Glomerular visceral epithelial cell (primary cell): ENCODE measurements around the gene FAM76B.

Source experiments
- DNase-seq: peaks from one replicate; pipeline ENCODE4 v3.0.0-alpha.2; 2016; ENCODE audit errors: extremely low spot score

Gene FAM76B

DNA sequence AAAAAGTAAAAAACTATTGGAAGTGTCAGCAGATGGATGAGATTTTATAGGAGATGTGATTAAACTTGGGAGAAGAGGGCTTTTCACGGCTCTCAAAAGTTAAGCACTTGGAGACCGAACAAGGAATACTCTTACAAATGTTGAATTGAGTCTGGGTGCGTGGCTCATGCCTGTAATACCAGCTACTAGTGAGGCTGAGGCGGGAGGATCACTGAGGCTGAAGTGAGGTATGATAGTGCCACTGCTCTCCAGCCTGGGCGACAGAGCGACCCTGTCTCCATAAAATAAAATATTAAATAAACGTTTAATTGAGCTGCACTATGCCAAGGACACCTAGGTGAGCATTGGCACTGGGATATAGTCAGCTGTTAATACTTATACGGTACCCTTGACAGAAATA lies 2.6 kb upstream of the FAM76B start:
- DNase-seq: no peak

DNA sequence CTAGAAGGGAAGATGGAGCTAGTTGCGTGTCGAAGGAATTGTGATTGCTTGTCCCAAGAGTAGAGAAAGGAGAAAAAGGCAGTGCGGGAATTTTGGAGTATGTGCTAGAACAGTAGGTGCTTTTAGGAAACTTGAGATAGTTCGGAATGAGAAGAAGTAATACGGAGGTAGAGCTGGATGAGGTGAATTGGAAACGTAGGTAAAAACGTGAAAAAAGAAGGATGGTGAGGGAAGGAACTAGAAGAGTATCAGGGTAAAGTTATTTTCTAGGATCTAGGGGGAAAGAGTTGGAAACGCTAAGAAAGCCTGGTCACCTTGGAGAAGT lies 2.1 kb upstream of the FAM76B start:
- DNase-seq: peak; percentile 2

DNA sequence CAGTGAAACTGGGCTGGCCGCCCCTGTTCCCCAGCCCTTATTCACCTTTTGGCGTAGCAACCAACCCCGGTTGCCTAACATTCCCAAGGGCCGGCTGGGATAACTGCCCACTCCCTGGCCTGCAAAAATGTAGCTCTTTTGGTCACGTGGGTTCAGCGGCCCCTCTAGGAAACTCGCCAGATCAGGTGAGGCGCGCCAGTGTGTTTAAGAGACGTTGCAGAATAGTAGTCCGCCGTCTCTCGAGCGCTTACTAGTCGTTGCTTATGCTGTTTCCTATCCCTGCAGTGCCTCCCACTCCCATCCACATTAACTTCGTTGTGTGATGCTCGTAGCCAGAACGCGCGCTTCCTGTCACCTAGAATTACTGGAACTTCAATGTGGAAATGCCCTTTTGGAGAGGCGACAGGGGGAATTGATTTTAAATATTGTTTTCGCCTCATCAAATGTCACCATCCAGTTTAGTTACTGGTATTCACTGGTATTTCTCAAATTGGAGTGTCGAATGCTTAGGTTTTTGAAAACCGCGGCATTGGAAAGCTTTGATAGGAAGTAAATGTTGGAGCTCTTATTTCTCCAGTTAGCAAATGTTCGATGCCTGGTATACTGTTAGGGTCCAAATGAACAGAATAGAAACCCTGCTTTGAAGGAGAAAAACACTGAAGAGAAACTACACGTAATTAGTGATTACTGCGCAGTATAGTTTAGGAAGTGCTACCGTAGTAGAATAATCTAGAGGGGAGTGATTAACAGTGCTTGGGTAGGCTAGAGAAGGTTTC lies 1.5 kb upstream of the FAM76B start:
- peak; percentile 66 for DNase-seq

DNA sequence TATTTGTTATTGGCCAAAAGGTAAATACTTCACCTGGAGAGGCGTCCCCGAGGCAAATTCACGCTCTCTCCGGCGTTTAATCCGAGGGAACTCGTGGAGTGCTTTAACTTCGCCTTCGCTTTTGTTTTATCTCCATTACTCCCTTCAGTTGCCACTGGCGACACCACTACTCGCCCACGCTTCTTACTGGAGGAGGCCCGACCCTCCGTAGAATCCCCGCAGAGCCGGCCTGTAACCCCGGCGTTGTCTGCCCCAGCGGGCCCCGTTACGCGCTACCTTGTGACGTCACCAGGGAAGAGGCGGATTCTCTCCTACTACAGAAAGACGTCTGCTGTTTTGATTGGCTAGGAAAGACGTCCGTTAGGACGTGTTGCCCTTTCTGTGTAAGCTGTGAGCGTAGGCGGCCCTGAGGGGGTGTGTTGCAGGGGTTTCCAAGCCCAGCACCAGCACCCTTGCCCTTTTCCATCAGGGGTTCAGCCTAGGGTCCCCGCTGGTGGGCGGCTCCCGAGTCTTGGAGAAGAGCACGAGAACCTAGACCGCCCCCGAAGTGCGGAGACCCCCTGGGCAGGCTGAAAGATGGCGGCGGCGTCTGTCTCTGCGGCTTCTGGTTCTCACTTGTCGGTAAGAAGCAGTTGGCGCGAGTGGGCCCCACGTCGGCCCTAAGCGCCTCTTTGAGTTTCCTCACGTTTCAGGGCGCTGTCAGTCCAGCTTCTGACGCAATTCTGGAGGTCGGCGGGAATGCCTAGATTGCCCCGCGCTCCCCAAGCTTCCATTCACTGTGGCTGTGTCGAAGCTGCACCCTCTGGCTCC lies 746 bp upstream of the FAM76B start, which contains the start of gene CEP57:
CEP57 (plus strand) TSS at position 376 of the 810 bp plus-strand sequence; CDS start at position 577, 201 bp downstream.
- DNase-seq: peak; percentile 96

DNA sequence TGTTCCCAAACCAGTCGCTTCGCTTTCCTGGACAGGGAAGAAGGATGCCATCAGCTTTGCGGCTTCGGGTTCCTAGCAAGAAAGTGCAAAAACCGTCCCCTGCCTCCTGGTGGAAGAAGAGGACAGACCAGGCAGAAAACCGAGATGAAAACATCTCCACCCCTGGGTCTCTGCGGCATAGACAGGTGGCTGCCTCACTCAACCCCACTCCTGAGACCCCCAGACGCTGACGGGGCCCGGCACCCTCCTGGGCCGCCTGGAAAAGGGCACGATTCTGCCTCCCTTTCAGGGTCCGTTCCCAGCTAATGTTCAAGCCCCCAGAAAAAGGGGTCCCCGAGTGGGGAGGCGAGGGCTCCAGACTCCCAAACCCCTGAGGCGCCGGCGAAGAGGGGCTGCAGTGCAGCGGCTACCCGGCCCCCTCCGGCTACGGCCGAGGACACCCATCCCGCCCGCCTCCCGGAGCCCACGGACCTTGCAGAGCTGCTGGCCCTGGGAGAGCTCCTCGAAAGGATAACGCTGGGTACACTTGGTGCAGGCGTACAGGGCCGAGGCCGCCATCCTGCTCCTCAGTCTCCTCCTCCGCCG lies 569 bp downstream of the FAM76B start:
- peak; percentile 46 for DNase-seq

DNA sequence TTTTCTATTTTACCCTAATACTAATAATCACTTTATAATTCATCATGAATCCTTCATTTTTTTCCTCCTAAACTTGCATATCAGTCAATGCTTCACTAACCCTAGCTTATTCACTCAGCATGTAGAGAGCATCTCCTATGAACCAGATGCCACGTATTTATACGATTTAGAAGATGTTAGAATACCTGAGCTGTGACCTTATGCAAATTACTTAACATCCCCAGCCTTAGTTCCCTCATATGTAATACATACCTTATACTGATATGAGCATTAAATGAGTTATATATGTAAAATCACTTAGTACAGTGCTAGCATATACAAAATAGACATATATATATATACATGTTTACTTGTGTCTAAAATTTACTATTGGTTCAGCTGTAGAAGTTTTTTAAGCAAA lies 9.0 kb downstream of the FAM76B start:
- no peak for DNase-seq

DNA sequence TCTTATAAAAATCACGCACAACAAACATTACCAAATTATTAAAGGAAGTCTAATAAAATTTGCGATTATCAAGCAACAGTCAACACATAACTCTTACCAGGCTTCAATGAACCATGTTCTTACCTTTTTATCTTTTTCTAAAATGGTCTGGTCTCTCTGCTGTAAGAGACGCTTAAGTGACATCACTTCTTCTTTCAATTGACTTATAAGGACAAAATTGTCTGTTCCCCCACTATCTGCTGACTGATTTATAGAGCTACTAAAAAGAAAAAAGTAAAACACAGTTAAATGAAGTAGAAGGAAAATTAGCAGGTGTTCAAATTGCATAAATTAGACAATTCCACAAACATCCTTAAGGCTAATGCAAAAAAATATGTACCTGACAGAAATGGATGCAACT lies 10.9 kb downstream of the FAM76B start:
- DNase-seq: no peak

DNA sequence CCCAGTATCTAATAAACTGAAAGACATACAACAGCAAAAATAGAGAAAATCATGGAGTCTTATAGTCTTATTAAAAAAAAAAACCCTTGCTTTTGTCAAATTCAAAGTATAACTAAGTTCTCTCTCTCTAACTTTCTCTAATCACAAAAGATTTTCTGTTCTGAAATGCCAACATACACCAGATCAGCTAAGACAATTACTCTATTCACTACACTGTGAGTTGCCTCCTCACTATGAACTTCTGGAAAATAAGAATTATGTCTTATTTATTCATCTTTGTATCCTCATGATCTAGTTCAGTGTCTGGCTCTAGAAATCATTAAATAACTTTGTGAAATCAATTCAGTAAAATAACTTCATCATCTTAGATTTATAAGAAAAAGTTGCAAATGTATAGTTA lies 12.7 kb downstream of the FAM76B start:
- DNase-seq: no peak

DNA sequence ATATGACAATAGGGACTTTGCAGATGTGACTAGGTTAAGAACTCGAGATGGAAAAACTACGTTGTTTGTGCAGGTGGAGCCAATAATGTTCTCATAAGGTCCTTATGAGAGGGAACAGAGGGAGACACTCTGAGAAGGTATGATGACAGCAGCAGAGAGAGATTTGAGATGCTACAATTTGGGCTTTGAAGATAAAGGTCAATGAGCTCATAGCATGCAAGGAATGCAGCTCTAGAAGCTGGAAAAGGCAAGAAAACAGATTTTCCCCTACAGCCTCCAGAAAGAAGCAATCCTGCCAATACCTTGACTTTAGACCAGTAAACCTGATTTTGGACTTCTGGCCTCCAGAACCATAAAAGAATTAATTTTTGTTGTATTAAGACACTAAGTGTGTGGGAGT lies 21.1 kb downstream of the FAM76B start:
- no peak for DNase-seq

DNA sequence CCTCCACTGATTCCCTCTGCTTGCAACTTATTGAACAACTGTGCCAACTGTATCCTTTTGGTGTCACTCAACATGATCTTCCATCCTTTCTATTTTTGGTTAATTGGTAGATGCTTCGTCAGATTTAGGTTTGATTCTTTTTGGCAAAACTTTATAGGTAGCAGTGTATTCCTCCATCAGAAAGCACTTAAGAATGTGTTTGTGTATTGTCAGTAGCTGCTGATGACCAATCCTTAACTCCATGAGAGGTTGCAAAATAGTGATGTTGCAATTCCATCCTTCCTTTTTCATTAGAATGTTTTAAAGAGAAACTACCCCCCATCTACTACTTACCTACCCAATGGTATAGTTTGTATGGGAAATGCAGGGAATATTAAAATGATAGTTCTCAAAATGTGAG lies 22.1 kb downstream of the FAM76B start:
- no peak for DNase-seq

DNA sequence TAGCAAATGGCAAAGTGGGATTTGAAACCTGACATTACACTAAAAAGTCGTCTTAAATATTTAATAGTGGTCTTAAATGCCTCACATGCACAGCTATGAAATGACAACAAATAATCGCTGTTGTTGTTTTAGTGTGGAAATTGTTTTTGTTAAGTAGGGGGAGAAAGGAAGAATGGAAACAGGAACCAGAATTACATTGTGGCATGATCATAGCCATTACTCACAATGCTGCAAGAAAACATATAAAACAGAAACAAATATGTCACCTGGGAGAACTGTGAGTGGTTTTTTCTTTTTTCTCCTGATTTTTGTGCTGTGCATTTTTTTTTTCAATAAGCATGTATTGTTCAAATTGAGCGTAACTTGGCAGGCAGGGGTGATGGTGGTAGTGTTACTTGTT lies 22.9 kb downstream of the FAM76B start:
- DNase-seq: no peak

DNA sequence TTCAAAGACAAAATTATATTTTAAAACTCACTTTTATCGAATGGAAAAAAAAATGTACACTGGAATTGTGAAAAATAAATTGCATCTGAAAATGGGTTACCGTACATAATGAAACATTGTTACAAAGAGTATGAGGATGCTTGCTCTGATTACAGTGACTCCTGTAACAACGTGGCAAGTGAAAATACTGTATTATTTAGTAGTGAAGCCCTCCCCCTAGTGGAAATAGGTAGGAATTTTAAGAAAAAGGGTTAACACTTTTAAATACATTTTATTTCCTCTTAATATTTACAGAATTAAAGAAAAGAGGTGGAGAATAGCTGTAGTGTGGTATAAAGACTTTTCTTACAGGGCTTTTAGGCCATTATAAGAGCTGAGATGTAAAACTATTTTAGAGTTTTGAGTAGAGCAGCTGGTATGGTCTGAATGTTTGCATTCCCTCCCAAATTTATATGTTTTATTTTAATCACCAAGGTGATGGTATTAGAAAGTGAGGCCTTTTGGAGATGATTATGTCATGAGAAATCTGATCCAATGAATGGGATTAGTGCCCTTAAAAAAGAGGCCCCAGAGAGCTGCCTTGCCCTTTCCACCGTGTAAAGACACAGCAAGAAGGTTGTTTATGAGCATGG lies 25.2 kb downstream of the FAM76B start:
- peak; percentile 47 for DNase-seq

DNA sequence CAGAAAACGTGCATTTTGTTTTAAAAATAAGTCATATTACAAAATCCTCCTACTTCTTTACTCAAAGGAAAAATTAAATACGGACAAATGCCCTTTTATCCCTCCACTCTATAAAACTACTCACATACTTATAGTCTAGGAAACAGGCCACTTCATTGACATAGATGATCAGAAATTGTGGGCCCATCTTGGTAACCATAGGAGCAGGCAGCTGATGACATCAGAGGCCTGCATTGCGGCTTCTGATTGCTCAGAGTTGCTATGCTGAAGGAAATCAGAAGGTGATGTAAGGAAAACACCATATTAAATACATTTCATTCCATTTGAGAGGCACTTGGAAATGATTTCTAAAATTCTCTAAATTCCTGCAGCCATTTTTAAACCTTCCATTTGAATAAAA lies 27.0 kb downstream of the FAM76B start:
- DNase-seq: no peak

DNA sequence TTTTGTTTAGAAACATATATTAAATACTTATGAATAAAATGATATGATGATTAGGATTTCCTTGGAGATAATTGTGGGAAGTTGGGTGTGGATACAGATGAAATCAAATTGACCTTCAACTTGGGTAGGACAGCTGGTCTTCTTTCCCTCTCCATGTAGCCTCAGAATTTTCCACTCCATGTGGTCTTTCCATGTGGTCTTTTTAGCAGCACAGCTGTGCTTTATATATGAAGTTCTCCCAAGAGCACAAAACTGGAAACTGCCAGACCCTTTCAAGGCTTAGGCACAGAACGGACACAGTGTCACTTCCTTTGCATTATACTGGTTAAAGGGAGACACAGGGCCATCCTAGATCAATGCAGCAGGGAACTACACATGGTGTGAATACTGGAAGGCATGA lies 28.6 kb downstream of the FAM76B start:
- DNase-seq: no peak

DNA sequence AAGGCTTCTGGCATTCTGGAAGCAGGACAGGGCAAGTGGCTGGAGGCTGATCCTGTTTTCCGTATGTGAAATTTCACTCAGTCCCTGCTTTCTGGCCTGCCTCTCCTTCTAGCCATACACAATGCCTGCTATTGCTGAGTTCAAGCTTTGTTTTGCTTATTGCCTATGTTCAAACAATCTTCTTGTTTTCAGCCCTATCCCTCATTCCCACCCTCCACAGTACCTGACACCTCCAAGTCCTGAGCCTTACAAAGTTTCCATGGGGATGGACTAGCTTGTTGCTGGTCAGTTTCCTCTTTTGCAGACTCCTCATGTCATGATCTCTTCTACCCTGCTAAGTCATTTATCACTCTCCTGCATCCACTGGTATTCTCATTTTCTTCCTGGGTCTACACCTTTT lies 38.1 kb downstream of the FAM76B start:
- DNase-seq: no peak

DNA sequence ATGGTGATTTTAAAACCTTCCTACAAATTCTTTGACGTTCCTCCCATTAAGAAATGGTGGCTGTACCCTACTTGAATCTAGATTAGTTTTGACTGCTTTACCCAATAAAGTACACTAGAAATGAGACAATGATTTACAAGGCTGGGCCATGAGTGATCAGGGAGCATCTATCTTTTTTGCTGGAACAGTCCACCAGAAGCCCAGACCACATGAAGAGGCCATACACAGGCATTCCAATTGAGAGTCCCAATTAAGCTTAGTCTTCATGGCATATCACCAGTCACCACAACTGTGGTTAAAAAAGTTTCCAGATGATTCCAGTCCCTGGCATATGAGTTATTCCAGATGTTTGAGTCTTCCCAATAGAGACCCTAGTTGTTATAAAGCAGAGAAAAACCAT lies 39.5 kb downstream of the FAM76B start:
- DNase-seq: no peak

DNA sequence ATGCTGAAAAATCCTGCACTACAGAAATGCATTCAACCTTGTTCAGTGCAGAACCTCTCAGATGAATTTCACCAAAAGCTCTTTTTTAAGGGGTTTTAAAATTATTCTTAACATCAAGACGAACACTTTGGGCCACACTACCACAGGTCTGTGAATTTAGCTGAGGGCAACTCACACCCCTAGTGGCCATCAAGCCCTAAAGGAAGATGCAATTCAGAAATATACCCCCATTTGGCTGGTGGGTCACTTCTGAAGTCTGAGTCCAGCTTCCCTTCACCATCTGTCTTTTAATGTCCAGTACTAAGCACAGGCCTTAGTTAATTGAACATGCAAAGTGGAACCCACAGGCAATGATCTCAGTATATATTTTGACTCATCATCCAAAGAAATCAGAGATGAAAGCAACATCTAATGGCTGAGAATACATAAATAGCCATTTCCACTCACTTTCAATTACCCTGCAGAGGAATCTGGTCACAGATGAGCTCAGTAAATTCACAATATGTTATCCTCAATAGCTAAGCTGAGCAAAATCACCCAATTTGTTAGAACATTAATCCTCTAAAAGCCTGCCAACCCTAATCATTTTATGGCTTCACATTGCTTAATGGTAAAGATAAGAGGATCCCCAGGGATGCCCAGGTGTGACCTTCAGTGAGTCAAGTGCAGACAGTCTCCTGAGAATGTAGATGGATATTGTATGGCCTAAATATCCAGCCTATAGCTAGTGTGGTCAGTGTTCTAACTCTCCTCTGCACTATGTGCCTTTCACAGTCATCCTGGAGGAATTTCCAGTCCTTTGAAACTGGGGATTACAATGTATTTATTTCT lies 50.3 kb downstream of the FAM76B start:
- DNase-seq: no peak

DNA sequence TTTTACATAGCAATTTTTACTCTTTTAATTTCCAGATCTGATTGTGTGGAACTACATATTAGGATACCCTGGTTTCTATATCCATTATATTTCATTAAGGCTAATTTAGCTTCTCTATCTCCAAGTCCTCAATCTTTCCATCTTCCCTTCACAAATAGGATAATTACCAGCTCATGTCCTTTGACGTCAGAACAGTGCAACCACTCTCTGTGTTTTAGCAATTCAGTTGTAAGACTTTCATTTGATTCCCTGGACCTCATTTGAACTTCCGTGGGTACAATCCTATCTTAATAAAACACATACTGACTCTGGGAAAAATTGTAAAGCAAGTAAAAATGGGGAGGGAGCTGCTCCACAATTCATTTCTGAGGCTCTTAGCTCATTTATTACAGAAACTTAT lies 52.8 kb downstream of the FAM76B start:
- no peak for DNase-seq

DNA sequence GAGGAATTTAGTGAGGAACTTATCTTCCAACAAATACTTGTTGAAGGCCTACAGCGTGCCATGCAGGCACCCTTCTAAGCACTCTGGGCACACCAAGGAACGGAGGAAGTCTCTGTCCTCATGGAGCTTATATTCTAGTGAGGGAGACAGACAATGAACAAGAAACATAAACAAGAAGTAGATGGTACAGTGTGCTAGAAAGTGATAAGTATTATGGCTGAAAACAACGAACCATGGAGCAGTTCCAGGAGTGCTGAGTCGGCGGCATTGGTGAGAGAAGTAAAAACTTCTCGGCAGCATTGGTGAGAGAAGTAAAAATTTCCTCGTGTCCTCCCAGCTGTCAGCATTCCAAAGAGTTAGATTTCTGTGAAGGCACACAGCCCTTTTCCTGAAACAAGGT lies 53.2 kb downstream of the FAM76B start:
- no peak for DNase-seq

DNA sequence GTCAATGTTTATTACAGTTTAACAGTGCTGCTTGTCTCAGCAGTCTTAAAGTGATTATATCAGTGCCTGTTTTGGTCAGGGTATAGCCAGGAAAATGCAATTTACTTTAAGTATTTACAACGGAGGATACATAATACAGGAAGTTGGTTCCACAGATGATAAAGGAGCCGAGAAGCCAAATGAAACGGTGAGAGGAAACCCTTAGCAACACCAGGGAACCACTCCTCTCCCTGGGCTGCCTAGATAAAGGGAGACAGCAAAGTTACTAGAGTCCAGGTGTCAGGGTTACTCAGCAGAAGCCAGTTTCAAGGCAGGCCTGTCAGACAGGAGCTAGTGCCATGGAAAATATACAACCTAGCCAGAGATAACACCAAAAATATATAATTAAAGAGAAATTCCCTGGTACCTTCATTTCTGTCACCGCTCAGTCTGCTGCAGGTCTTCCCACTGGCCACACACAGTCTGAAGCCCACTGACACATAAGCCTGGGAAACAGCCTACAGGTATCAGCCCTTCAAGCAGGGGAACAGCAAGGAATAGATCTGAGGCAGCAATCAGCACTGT lies 55.5 kb downstream of the FAM76B start:
- no peak for DNase-seq

DNA sequence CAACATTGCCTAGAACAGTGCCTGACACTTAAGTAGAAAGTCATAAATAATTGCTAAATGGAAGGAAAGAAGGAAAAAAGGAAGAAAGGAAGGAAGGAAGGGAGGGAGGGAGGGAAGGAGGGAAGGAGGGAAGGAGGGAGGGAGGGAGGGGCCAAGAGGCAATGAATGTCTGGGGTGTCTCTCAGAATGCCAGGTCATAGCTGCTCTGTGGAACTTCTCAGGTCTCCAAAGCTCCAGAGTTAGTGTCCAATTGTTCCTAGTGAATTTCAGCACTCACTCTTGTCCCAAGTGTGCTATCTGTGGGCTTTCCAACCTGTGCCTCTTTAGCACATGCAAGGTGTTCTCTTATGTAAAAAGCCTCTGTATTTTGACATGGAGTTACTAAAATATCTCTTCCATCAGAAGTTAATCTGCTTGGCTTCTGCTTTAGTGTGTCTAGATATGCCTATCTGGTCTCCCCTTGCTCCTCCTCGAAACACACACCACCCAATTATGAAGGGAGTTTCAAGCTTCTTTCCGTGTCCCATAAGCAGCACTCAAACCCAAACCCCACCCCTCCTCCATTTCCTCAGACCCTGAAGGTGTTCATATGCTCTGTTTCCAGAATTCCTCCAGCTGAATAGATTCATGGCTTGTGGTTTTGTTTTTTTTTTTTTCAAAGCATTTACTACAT lies 56.5 kb downstream of the FAM76B start:
- DNase-seq: no peak
